Stimulated activated CD8-positive, alpha-beta memory T cell treated with anti-CD3 and anti-CD28 coated beads, Interleukin-7, amount 100 ng/mL, for 24 hours (primary cell): ENCODE data around the gene RRAGB.
"Not testable (repeated sequence)": the region's sequence is repeated elsewhere in the genome, so short reads cannot be mapped to it uniquely, and the experiment has no call there.

Experiments
- DNase-seq: peaks from one replicate; pipeline ENCODE4 v3.0.0-alpha.2; 2020; ENCODE audit warnings: low read depth

RRAGB gene

GRCh38 chrX:55717521-55718497, at the start of gene RRAGB:
RRAGB (plus strand) TSS chrX:55717749; CDS start chrX:55718328, 579 bp downstream.
- peak; percentile 77 for DNase-seq

GRCh38 chrX:55668084-55668483, 49.5 kb upstream of the RRAGB start:
- DNase-seq, result no peak

GRCh38 chrX:55688579-55688978, 29.0 kb upstream of the RRAGB start:
- DNase-seq, result not testable (repeated sequence)

GRCh38 chrX:55695227-55696018, 22.1 kb upstream of the RRAGB start:
- DNase-seq, result no peak

GRCh38 chrX:55697381-55697780, 20.2 kb upstream of the RRAGB start:
- no peak for DNase-seq

- no peak for DNase-seq
These were observed 14.9 kb upstream of the RRAGB start for GRCh38 chrX:55702671-55703070.

- DNase-seq, result not testable (repeated sequence)
These were observed 14.1 kb upstream of the RRAGB start for GRCh38 chrX:55703436-55703835.

- DNase-seq, result not testable (repeated sequence)
These were observed 12.5 kb upstream of the RRAGB start for GRCh38 chrX:55705066-55705465.

- DNase-seq, result no peak
These were observed 7.8 kb upstream of the RRAGB start for GRCh38 chrX:55709735-55710134.

GRCh38 chrX:55710701-55711100, 6.8 kb upstream of the RRAGB start:
- DNase-seq, result no peak

- no peak for DNase-seq
These were observed 3.9 kb upstream of the RRAGB start for GRCh38 chrX:55713631-55714030.

GRCh38 chrX:55714161-55714560, 3.4 kb upstream of the RRAGB start:
- DNase-seq, result no peak

GRCh38 chrX:55715847-55716246, 1.7 kb upstream of the RRAGB start:
- DNase-seq, result no peak

- DNase-seq, result no peak
These were observed 612 bp upstream of the RRAGB start for GRCh38 chrX:55716937-55717336.

- DNase-seq, result no peak
These were observed 14.3 kb downstream of the RRAGB start for GRCh38 chrX:55731826-55732225.

GRCh38 chrX:55738969-55739368, 21.4 kb downstream of the RRAGB start:
- no peak for DNase-seq

GRCh38 chrX:55742649-55743048, 25.1 kb downstream of the RRAGB start:
- no peak for DNase-seq

GRCh38 chrX:55748463-55748862, 30.9 kb downstream of the RRAGB start:
- not testable (repeated sequence) for DNase-seq

GRCh38 chrX:55750256-55750655, 32.7 kb downstream of the RRAGB start:
- DNase-seq, result no peak

- DNase-seq, result no peak
These were observed 37.3 kb downstream of the RRAGB start for GRCh38 chrX:55754861-55755294.

GRCh38 chrX:55758033-55758432, 40.5 kb downstream of the RRAGB start:
- DNase-seq, result no peak

GRCh38 chrX:55759478-55759877, 41.9 kb downstream of the RRAGB start:
- DNase-seq, result no peak

- DNase-seq, result no peak
These were observed 49.6 kb downstream of the RRAGB start for GRCh38 chrX:55767100-55767499.
